Measurements from ENCODE around the gene QRFPR.

The QRFPR gene

GRCh38 chr4:121339307-121339706 lies 41.5 kb downstream of the QRFPR start:
- no peak for DNase-seq (ENCODE audit: low spot score)

GRCh38 chr4:121338518-121338917 lies 42.3 kb downstream of the QRFPR start:
- no peak for DNase-seq (ENCODE audit: low spot score)

- no peak for DNase-seq (ENCODE audit: low spot score)
Measured at GRCh38 chr4:121336706-121337105, 44.1 kb downstream of the QRFPR start.

GRCh38 chr4:121330180-121330665 lies 50.6 kb downstream of the QRFPR start:
- no peak for DNase-seq (ENCODE audit: low spot score)

- no peak for DNase-seq (ENCODE audit: low spot score)
Measured at GRCh38 chr4:121326597-121326996, 54.2 kb downstream of the QRFPR start.

GRCh38 chr4:121324331-121324730 lies 56.5 kb downstream of the QRFPR start:
- DNase-seq (ENCODE audit: low spot score), result no peak

GRCh38 chr4:121321466-121321865 lies 59.4 kb downstream of the QRFPR start:
- no peak for DNase-seq (ENCODE audit: low spot score)

- no peak for DNase-seq (ENCODE audit: low spot score)
Measured at GRCh38 chr4:121316091-121316490, 64.7 kb downstream of the QRFPR start.

GRCh38 chr4:121313430-121313829 lies 67.4 kb downstream of the QRFPR start:
- DNase-seq (ENCODE audit: low spot score), result peak; percentile 45

GRCh38 chr4:121308828-121309227 lies 72.0 kb downstream of the QRFPR start:
- no peak for DNase-seq (ENCODE audit: low spot score)

GRCh38 chr4:121308328-121308663 lies 72.5 kb downstream of the QRFPR start:
- DNase-seq (ENCODE audit: low spot score), result no peak

GRCh38 chr4:121307445-121308327 lies 73.1 kb downstream of the QRFPR start:
- peak; percentile 50 for DNase-seq (ENCODE audit: low spot score)

- DNase-seq (ENCODE audit: low spot score), result no peak
Measured at GRCh38 chr4:121306931-121307330, 73.9 kb downstream of the QRFPR start.

GRCh38 chr4:121304893-121305292 lies 75.9 kb downstream of the QRFPR start:
- no peak for DNase-seq (ENCODE audit: low spot score)

GRCh38 chr4:121299367-121299766 lies 81.5 kb downstream of the QRFPR start:
- no peak for DNase-seq (ENCODE audit: low spot score)

GRCh38 chr4:121283319-121283718 lies 97.5 kb downstream of the QRFPR start:
- no peak for DNase-seq (ENCODE audit: low spot score)

- no peak for DNase-seq (ENCODE audit: low spot score)
Measured at GRCh38 chr4:121280425-121280824, 100.4 kb downstream of the QRFPR start.

- DNase-seq (ENCODE audit: low spot score), result no peak
Measured at GRCh38 chr4:121278811-121279368, 101.9 kb downstream of the QRFPR start.
